EL (cell line): ENCODE results near the gene CLCNKB.
"Not testable (repeated sequence)": the region's sequence is repeated elsewhere in the genome, so short reads cannot be mapped to it uniquely, and the experiment has no call there.

ENCODE experiments used
- DNase-seq: peaks from one replicate; pipeline ENCODE4 v3.0.0-alpha.2; 2016

CLCNKB gene

GRCh38 chr1:16043521-16043920 lies at the start of gene CLCNKB:
TSS of gene CLCNKB (plus strand) at chr1:16043782. CDS start at chr1:16044493, 711 bp downstream.
- no peak for DNase-seq

DNA sequence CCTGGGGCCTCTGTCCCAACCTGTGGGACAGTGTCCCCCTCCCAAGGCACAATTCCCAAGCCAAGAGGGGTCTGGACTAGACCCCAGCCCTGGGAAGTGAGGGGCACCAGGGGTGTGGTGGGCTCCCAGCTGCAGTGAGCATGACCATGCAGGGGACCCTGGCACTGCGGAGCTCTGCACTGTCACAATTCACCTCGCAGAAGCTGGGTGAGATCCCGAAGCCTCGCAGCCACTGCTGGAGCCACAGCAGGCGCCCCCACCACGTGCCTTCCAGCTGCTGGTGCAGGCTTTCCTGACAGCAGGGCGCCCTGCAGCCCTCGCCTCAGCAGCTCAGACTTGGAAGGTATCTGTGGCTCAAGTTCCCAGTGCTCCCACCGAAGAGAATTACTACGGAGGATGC lies 49.5 kb upstream of the CLCNKB start:
- no peak for DNase-seq

DNA sequence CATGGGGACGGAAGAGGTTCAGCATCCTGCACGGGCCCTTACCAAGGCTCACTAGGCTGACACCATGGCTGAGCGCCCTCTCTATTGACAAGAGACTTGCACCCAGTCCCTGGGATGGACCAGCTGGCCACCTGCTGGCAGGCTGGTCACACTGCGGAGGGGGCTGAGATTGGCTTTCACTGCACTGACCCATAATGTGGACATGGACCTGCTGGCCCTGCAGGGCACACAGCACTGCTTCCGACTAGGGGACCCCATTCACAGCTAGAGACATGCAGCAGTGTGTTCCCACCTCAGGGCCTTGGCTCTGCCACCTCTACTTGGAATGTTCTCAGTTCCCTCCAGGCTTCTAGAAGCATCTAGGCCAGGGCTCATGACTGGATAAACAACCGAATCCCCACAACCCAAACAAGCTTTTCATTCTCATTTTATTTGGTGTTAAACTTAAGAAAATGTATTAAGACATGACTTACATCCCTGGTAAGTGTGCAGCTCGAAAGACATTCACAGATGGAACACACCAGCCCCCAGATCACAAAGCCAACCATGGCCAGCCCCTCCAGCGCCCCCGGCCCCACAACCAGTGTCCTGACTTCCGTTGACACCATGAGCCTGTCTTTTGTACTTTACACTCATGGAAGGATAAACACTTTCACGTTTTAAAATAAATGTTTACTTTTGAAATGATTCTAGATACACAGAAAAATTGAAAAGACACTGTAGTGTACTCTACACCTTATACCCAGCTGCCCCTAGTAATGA lies 48.8 kb upstream of the CLCNKB start:
- DNase-seq: peak; percentile 73

GRCh38 chr1:15997076-15997585 lies 46.5 kb upstream of the CLCNKB start:
- no peak for DNase-seq

DNA sequence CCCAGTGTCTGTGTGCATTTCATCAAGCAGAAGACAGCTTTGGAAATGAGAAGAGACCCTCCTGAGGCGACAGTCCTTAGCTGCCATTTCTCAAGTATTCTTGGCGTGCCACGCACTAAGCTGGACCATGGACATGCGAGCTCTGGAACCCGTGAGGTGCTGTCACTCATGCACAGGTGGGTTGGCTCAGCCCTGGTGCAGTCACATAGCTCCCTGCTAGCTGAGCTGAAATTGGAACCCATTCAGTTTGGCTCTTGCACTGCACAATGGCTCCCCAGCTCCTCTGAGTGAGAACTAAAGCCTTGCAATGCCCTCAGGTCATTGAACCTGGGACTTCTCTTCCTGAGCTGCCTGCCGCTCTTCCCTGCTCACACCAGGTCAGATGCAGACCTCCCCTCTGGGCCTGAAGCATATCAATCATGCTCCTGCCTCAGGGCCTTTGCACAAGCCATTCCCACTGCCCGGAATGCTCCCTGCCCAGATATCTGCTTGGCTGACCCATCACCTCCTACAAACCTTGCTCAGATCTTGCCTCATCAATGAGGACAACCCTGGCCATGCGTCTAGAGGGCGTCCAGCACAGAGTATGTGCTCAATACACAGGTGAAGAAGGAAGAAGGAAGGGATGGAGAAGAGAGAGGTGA lies 45.8 kb upstream of the CLCNKB start:
- no peak for DNase-seq

- DNase-seq: no peak
Measured at GRCh38 chr1:15998929-15999328, 44.7 kb upstream of the CLCNKB start.

DNA sequence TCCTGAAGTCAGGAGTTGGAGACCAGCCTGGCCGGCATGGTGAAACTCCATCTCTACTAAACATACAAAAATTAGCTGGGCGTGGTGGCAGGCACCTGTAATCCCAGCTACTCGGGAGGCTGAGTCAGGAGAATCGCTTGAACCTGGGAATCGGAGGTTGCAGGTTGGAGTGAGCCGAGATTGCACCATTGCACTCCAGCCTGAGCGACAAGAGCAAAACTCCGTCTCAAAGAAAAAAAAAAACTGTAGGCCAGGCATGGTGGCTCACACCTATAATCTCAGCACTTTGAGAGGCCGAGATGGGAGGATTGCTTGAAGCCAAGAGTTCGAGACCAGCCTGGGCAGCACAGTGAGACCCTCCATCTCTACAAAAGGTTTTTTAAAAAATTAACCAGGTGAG lies 42.3 kb upstream of the CLCNKB start:
- not testable (repeated sequence) for DNase-seq

DNA sequence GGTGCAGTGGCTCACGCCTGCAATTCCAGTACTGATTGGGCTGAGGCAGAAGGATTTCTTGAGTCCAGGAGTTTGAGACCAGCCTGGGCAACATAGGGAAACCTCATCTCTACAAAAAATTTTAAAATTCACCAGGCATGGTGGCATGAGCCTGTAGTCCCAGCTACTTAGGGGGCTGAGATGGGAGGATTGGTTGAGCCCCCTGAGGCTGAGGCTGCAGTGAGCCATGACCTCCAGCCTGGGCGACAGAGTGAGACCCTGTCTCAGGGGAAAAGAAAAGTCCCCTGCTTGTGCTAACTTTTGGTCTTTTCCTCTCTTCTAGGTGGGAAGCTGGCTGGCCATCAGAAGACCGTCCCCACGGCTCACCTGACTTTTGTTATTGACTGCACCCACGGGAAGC lies 38.0 kb upstream of the CLCNKB start:
- no peak for DNase-seq

GRCh38 chr1:16006010-16006409 lies 37.6 kb upstream of the CLCNKB start:
- no peak for DNase-seq

- DNase-seq: peak; percentile 45
Measured at GRCh38 chr1:16006552-16007485, 36.8 kb upstream of the CLCNKB start.

DNA sequence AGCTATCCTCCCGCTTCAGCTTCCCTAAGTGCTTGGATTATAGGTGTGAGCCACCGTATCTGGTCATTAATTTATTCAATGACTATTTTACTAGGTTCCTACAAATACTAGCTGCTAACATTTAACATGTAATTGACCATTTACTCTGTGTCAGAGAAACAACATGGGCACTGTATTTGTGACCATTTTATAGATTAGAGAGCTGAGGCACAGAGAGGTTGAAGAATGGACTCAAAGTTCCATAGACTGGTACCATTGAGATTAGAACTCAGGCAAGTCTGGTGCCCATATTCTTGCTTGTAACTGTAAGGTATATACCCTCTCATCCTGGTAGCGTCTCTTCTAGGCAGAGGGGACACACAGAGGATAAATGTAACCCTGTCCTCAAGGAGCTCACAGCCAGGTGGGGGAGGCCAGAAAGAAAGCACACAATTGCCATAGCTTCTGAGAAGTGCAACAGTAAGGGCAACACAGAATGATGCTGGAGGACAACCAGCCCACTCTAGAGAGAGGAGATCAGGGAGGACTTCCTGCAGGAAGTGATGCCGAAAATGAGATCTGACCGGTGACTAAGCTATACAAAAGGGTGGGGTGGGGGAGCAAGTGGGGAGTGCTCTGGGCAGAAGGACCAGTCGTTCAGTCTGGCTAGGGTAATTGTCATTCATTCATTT lies 35.8 kb upstream of the CLCNKB start:
- DNase-seq: no peak

- peak; percentile 74 for DNase-seq
Measured at GRCh38 chr1:16009030-16009460, 34.5 kb upstream of the CLCNKB start.

DNA sequence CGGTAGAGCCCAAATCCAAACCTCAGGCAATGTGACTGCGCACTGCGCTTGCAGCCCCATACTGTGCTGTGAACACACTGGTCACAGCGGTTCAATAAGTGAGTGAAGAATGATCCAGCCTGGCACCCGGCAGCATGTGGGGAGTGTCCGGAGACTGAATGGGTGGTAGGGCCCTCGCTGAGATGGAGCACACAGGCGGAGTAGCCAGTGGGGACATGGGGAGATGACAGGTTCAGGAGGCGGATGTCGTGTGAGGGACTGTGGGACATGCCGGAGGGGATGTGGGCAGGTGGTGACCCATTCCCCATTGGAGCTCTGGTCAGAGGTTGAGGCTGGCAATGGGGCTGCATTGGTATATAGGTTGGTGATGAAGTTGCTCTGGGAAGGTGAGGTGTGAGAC lies 33.9 kb upstream of the CLCNKB start:
- DNase-seq: no peak

GRCh38 chr1:16010837-16011236 lies 32.7 kb upstream of the CLCNKB start:
- DNase-seq: no peak

DNA sequence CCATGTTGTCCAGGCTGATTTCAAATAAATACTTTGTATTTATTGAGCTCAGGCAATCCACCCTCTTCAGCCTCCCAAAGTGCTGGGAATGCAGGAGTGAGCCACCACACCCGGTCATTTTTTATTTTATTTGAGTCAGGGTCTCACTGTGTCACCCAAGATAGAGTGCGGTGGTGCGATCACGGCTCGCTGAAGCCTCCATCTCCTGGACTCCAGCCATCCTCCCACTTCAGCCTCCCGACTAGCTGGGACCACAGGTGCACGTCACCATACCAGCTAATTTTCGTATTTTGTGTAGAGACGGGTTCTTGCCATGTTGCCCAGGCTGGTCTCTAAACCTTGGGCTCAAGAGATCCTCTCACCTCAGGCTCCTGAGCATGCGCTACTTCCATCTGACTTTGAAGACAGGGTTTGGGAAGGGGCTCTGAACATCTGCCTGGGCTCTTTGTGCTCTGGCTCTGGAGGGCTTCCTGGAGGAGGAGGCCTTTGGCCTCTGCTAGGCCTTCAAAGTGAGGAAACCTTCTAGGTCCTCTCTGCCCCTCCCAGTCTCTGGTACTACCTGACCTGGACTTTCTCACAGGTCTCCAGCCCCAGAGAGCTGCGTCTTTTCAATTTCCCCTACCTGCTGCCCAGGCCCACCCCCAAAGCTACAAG lies 31.5 kb upstream of the CLCNKB start:
- DNase-seq: no peak

- peak; percentile 50 for DNase-seq
Measured at GRCh38 chr1:16012590-16013219, 30.9 kb upstream of the CLCNKB start.

GRCh38 chr1:16013220-16013907 lies 30.2 kb upstream of the CLCNKB start:
- peak; percentile 64 for DNase-seq

DNA sequence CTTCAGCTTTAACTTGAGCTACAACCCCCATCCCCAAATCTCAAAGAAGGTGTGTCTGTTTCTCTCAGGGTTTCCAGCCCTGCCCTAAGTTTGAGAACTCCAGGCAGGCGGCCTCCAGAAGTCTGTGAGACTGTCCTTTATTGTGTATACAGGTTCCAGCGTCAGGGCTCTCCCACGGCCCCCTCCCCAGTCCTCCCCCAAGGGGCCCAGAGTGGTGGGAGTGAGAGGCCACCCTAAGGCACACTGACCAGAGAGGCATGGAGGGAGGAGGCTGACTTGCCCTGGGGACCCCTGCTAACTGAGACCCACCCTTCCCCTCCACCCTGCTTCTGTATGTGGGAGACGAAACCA lies 29.7 kb upstream of the CLCNKB start:
- DNase-seq: no peak

GRCh38 chr1:16014509-16015482 lies 28.8 kb upstream of the CLCNKB start:
- no peak for DNase-seq

GRCh38 chr1:16015491-16015890 lies 28.1 kb upstream of the CLCNKB start:
- DNase-seq: no peak
